Stimulated activated CD8-positive, alpha-beta memory T cell treated with anti-CD3 and anti-CD28 coated beads, Interleukin-15, amount 100 ng/mL, for 24 hours (primary cell): ENCODE data around the gene CAPN2.

Experiments
- DNase-seq: peaks from one replicate; pipeline ENCODE4 v3.0.0-alpha.2; 2020; ENCODE audit warnings: low read depth

CAPN2 gene

DNA sequence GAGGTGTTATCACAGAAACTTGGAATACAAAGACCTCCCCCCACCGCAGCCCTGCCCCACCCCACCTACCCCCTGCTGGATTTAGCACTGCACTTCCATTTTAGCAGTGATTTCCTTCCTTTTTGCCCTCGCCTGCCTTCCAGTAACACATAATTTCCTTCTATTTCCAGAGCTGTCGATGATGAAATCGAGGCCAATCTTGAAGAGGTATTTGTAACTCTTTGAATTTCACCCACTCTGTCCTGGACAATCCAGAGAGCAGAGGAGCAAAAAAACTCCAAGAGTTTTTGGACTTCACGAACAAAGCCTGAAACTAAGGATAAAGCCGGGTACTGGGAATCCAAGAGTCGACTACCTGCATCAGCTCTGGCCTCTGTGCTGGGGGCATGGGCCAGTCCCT, 49.1 kb downstream of the CAPN2 start:
- DNase-seq: no peak

DNA sequence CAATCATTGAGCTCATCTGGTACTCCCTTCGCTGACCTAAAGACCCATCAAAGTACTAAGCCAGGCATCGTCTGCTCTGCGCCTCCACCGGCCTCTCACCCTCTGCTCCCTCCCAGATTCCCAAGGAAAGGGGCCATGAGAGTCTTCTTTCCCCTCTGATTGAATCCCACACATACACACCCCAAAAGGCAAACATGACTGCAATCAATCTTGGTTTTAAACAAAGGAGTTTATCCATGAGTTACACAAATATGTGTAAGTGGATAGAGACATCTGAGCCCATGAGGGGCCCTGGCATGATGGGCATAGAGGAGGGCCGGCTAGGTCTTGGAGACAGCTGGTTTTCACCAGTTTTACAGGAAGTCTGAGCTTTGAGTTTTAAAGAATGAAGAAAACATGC, 50.9 kb downstream of the CAPN2 start:
- no peak for DNase-seq

- no peak for DNase-seq
These were observed 51.5 kb downstream of the CAPN2 start for GRCh38 chr1:223763881-223764280.

GRCh38 chr1:223765036-223765718, 52.8 kb downstream of the CAPN2 start:
- no peak for DNase-seq

DNA sequence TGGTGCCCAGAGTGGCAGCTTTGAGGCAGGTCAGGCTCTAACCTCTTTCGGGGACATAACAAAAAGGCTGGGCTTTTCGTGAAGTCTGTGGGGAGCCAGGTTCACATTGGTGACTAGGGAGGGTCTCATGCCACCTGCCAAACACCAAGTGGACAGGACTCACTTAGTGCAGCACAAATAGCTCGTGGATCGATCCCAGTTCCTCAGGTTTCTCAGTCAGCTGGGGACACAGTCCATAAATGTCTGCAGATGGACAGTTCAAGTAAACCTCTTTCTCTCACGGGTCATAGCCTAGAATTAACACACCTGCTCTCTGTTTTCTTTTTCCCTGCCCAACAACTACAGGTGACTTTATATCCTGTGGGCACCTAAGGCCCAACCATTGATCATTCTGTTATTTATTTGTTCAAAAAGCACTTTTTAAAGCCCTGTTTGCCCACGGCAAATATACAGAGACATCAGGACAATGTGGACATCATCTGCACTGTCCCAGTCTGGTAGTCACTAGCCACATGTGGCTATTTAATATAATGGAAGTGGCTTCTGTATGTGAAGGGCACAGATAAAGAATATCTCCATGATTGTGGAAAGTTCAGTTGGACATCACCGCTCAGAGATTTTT, 53.5 kb downstream of the CAPN2 start:
- DNase-seq: no peak

DNA sequence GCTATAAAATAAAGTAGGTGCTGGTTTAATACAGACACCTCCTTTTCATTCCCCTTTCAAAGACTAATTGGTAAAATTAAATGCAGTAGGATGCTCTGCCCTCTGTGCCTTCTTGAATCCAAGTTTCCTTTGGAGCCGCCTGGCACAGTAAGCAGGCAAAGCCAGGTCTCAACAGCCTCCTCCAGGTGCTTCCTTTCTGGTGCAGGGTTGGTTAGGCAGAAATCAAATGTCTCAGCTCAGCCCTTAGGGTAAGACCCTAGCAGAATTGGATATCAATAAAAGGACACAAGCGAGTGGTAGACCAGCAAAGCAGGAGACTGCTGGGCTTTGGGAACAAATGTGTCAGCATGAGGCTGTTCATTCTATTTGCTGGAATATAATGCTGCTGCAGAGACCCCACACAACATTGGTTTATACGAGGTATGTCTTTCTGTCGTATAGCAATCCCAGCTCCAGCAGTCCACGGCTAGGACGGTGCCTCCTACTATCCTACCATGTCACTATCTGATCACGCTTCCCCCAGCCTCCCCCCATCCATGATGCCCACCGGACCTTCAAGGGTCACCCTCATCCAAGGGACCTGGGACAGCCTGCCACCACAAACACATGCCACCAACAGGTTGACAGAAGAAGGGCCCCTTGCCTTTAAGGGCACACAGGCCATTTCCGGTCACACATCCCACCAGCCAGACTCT, 58.4 kb downstream of the CAPN2 start:
- DNase-seq: no peak

- no peak for DNase-seq
These were observed 59.1 kb downstream of the CAPN2 start for GRCh38 chr1:223771469-223771813.

GRCh38 chr1:223771814-223772770, 59.8 kb downstream of the CAPN2 start:
- DNase-seq: no peak

GRCh38 chr1:223772771-223773160, 60.4 kb downstream of the CAPN2 start:
- no peak for DNase-seq

DNA sequence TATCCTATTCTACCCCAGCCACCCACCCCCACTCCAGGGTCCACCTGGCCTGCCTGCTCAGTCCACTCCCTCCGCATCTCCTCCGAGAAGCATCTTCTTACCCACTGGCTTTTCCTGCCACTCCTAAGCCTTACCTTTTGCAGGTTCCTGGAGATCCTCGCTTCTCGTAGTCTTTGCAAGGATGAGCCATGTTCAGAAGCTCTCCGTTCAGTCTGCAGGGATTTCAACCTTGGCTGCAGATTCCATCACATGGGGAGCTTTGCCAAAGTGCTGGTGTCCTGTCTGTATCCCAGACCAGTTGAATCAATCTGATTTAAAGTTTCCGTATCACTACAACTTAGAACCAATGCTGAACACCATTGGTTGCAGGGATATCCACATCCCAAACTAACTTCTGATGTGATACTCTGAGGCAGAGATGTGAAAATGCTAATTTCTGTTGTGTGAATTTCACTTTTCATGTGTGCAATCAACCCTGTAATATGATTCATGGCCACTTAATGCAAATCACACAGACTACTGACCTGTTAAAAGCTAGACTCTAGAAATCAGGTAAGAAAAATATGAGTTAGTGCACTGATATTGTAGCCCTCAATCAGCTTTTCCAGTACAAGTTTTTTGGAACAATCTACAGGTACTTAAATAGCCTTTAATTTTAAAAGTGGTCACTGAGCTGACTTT, 61.9 kb downstream of the CAPN2 start:
- DNase-seq: no peak

DNA sequence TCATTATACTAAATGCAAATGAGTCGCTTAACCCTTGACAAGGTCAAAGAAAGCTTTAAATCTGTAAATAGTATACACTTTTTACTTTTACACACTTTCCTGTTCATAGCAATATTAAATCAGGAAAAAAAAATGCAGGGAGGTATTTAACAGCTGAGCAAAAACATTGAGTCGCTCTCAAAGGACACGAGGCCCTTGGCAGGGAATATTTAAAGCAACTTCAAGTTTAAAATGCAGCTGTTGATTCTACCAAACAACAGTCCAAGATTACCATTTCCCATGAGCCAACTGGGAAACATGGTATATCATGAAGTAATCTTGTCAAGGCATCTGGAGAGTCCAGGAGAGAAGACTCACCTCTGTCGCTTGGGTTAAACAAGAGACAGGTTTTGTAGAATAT, 62.7 kb downstream of the CAPN2 start:
- no peak for DNase-seq

- no peak for DNase-seq
These were observed 63.4 kb downstream of the CAPN2 start for GRCh38 chr1:223775711-223776074.

DNA sequence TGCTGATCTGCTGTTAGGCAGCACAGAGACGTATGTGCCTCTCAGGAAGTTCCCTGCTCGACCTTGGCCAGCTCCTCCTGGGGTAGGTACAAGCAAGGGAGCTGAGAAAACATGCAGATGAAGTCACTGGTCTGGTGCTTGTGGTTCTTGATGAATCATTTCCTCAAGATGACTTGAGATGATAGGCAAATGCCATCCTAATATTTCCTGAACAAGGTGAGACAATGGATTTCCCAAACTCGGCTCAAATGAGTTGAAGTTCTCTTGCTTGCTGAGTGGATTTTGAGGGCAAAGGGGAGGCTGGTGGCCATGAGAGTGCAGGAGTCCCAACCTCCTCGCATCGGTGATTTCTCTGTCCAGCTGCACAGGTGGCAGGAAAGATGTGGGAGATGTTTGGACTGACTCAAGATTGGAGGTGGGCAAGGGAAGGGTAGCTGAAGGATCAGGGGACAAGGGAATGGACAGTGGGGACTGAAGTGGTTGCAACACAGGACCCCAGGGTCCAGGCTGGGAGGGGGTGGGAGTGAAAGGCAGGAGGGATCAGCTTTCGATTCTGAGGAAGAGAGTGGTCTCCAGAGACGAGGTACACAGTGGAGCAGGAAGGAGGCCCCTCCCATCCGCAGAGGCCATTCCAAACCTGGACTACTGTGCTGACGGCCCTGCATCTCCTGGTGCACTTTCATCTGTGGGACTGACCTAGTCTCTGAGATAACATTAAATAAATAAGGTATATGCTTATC, 63.9 kb downstream of the CAPN2 start:
- DNase-seq: no peak

GRCh38 chr1:223776826-223777454, 64.6 kb downstream of the CAPN2 start:
- no peak for DNase-seq

DNA sequence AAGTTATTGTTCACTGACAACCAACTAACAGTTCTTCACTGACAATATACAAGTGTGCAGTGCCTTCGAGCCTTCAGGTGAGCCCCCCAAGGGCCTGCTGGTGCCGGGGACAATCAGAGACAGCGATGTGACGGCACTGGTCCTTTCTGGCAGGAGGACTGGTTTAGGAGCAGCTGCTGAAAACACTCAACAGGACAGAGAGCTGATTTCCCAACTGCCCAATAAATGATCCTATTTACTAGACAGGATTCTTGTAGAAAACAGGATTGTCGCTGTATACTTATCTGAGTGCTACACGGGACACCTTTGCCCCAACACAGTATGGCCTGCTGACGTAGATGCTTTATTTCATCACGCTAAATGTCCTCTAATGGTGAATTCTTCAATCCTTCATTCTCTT, 68.0 kb downstream of the CAPN2 start:
- DNase-seq: no peak

- DNase-seq: no peak
These were observed 68.6 kb downstream of the CAPN2 start for GRCh38 chr1:223780949-223781348.

DNA sequence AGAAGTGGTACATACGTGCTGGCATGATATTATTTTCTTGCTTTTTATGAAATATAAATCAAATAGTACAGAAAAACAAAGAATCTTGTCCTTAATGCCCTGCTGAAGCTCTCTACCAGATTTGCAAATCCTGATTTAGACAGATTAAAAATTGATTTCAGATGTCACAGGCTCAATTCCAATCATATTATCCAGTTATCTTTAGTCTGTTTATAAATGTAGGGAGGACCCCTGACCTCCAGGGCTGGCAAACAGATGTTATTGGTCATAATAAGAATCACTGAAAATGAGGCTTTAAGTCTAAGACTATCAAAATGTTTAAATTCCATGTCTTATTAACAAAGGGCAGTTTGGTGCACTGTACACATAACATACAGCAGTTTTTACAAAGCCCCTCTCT, 71.3 kb downstream of the CAPN2 start:
- no peak for DNase-seq

DNA sequence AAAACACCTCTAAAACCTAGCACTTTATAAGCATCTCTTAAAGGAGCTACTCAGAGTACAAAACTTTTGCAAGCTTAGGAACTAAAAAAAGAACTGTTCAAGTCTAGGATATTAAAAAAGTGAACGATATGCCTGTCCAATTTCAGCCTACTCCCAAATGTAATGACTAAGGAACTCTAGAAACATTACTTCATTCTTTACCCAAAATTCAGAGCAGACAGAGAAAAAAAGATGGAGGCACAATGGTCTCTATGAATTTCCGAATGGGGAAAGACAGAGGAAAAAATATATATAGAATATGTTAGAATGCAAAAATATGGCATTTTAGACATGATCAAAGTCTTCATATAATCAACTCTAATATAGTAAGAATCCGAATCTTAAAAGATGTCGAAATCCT, 72.2 kb downstream of the CAPN2 start:
- DNase-seq: no peak

GRCh38 chr1:223785808-223786207, 73.5 kb downstream of the CAPN2 start:
- DNase-seq: no peak

- DNase-seq: no peak
These were observed 76.5 kb downstream of the CAPN2 start for GRCh38 chr1:223788746-223789415.
